ENCODE measurements around the gene MBOAT1.

GRCh38 chr6:20148433-20148832 is 63.8 kb downstream of the MBOAT1 start:
- no peak for TF ChIP-seq POLR2A (IDR thresholded peaks at IDR 0.05)
- TF ChIP-seq, protein P1, sequence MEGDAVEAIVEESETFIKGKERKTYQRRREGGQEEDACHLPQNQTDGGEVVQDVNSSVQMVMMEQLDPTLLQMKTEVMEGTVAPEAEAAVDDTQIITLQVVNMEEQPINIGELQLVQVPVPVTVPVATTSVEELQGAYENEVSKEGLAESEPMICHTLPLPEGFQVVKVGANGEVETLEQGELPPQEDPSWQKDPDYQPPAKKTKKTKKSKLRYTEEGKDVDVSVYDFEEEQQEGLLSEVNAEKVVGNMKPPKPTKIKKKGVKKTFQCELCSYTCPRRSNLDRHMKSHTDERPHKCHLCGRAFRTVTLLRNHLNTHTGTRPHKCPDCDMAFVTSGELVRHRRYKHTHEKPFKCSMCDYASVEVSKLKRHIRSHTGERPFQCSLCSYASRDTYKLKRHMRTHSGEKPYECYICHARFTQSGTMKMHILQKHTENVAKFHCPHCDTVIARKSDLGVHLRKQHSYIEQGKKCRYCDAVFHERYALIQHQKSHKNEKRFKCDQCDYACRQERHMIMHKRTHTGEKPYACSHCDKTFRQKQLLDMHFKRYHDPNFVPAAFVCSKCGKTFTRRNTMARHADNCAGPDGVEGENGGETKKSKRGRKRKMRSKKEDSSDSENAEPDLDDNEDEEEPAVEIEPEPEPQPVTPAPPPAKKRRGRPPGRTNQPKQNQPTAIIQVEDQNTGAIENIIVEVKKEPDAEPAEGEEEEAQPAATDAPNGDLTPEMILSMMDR (IDR thresholded peaks at IDR 0.05): no peak
